ENCODE results near the gene MRPS5.
A peak's percentile ranks its signal among the peaks of the same experiment; 100 is the strongest.
"Not testable (repeated sequence)": the region's sequence is repeated elsewhere in the genome, so short reads cannot be mapped to it uniquely, and the experiment has no call there.

MRPS5 gene

DNA sequence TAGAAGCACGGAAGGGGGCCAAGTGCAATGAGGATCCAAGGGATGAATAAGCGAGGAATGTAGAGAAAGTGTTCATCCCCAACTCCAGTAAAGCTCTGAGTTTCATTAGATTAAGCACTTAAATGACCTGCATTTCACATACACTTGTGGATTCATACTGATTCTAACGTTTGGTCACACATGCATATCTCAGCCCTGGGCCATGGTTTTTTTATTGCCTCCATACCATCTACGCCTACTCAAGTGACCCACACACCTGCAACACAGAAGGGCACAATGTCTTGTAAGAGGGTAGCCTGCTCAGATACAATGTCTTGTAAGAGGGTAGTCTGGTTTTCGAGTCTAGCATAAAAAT, 566 bp upstream of the MRPS5 start:
- H3K4me1 ChIP-seq (ENCODE audit: control insufficient read depth, insufficient read depth, low read length): peaks cover 14% of the 10 kb centered on the region
- no peaks in the 10 kb centered on the region for H3K36me3 ChIP-seq (ENCODE audit: control insufficient read depth, insufficient read depth, low read length)
- no peaks in the 10 kb centered on the region for H3K9me3 ChIP-seq (ENCODE audit: control insufficient read depth, insufficient read depth, low read length)
- peak overlapping the region; percentile 94 for H3K4me3 ChIP-seq (ENCODE audit: low read depth, low read length)
- H3K9ac ChIP-seq (ENCODE audit: low read depth, low read length): peak overlapping the region; percentile 70
- H3K27me3 ChIP-seq (ENCODE audit: control insufficient read depth, insufficient read depth, low read length): no peaks in the 10 kb centered on the region

DNA sequence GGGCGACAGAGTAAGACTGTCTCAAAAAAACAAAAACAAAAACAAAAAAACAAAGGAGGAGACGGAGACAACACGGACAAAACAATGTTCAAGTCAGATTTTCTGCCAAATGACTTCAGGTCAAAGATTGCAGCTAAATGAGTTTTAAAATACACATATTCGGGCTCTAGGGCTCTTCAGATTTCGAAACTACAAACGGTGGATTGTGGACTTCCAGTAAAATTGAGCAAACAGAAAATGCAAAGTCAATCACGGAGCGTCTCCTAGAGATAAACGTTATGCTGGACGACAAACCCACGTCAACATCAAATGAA, 558 bp downstream of the MRPS5 start:
- H3K4me3 ChIP-seq (ENCODE audit: low read depth, low read length): peak overlapping the region; percentile 94
- no peaks in the 10 kb centered on the region for H3K36me3 ChIP-seq (ENCODE audit: control insufficient read depth, insufficient read depth, low read length)

DNA sequence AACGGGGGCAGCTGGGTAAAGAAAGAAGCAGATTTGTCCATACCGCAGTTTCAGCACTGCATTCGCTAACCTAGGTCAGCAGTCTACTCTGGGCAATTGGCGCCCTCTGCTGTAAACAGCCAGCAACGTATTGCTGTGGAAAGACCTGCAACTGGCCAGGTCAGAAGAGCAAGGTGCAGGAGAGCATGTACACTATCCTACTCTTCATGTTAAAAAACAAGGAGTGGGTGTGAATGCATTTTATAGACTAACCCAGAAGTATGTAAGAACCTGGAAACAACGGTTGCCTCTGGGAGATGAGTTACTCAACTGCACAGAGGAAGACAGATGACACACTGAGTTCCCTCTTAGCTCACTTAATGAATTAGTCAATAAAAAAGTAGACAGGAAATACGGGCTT, 6.2 kb downstream of the MRPS5 start:
- Histone ChIP-seq H3K27me3 (ENCODE audit: control insufficient read depth, insufficient read depth, low read length) (no peaks in the 10 kb centered on the region), H3K4me1 (ENCODE audit: control insufficient read depth, insufficient read depth, low read length) (peaks cover 9% of the 10 kb centered on the region), H3K4me3 (ENCODE audit: low read depth, low read length) (no peak overlapping the region), H3K9ac (ENCODE audit: low read depth, low read length) (no peak overlapping the region), H3K36me3 (ENCODE audit: control insufficient read depth, insufficient read depth, low read length) (peaks cover 5% of the 10 kb centered on the region), H3K9me3 (ENCODE audit: control insufficient read depth, insufficient read depth, low read length) (no peaks in the 10 kb centered on the region)

More for the DNA sequence above, 558 bp downstream of the MRPS5 start:
- H3K27me3 ChIP-seq (ENCODE audit: control insufficient read depth, insufficient read depth, low read length): no peaks in the 10 kb centered on the region
- peak overlapping the region; percentile 51 for H3K9ac ChIP-seq (ENCODE audit: low read depth, low read length)
- peaks cover 14% of the 10 kb centered on the region for H3K4me1 ChIP-seq (ENCODE audit: control insufficient read depth, insufficient read depth, low read length)
- no peaks in the 10 kb centered on the region for H3K9me3 ChIP-seq (ENCODE audit: control insufficient read depth, insufficient read depth, low read length)

DNA sequence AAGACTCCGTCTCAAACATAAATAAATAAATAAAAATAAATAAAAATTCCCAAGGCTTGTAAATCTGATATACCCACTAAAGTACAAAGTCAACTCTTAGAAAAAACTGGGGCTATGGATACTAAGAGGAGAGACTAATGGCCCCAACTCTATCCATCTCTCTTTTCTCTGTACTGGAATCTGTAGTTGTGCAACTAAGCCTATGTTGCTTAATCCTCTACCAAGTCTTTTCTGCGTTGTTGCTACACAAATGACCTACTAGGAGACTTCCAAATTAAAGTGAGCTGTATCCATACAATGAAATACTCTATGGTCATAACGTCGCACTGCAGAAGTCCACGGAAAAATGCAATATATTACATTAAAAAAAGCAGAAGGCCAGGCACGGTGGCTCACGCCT, 8.1 kb downstream of the MRPS5 start:
- peaks cover 15% of the 10 kb centered on the region for H3K36me3 ChIP-seq (ENCODE audit: control insufficient read depth, insufficient read depth, low read length)
- H3K9me3 ChIP-seq (ENCODE audit: control insufficient read depth, insufficient read depth, low read length): no peaks in the 10 kb centered on the region
- no peaks in the 10 kb centered on the region for H3K27me3 ChIP-seq (ENCODE audit: control insufficient read depth, insufficient read depth, low read length)
- peaks cover 6% of the 10 kb centered on the region for H3K4me1 ChIP-seq (ENCODE audit: control insufficient read depth, insufficient read depth, low read length)
- H3K4me3 ChIP-seq (ENCODE audit: low read depth, low read length): no peak overlapping the region
- H3K9ac ChIP-seq (ENCODE audit: low read depth, low read length): no peak overlapping the region

DNA sequence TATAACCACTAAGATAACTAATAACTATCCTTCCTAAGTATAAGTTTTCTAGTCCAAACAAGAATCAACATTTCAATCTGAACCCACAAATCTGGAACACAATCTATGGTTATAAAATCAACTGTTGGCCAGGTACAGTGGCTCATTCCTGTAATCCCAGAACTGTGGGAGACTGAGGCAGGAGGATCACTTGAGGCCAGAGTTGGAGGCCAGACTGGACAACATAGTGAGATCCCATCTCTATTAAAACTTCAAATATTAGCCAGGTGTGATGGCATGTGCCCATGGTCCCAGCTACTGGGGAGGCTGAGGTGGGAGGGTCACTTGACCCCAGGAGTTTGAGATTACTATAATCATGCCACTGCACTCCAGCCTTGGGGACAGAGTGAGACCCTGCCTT, 11.2 kb downstream of the MRPS5 start:
- no peaks in the 10 kb centered on the region for H3K4me1 ChIP-seq (ENCODE audit: control insufficient read depth, insufficient read depth, low read length)
- H3K4me3 ChIP-seq (ENCODE audit: low read depth, low read length): no peak overlapping the region
- peaks cover 44% of the 10 kb centered on the region for H3K36me3 ChIP-seq (ENCODE audit: control insufficient read depth, insufficient read depth, low read length)
- H3K9ac ChIP-seq (ENCODE audit: low read depth, low read length): no peak overlapping the region
- H3K27me3 ChIP-seq (ENCODE audit: control insufficient read depth, insufficient read depth, low read length): no peaks in the 10 kb centered on the region
- no peaks in the 10 kb centered on the region for H3K9me3 ChIP-seq (ENCODE audit: control insufficient read depth, insufficient read depth, low read length)

DNA sequence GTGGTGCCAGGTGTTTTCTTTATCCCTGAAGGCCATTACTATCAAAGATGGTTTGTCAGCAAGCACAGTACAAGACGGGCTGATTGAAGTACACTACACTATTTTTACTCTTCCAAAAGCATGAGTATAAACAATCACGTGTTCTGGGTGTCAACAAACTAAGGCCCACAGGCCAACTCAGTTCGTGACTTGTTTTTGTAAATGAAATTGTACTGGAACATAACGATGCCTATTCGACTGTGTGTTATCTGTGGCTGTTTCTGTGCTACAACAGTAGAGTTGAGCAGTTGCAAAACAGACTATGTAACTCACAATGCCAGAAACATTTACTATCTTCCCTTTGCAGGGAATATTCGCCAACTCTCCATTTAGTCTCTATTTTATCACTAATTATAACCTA, 12.3 kb downstream of the MRPS5 start:
- H3K9ac ChIP-seq (ENCODE audit: low read depth, low read length): no peak overlapping the region
- no peak overlapping the region for H3K4me3 ChIP-seq (ENCODE audit: low read depth, low read length)
- H3K27me3 ChIP-seq (ENCODE audit: control insufficient read depth, insufficient read depth, low read length): no peaks in the 10 kb centered on the region
- no peaks in the 10 kb centered on the region for H3K9me3 ChIP-seq (ENCODE audit: control insufficient read depth, insufficient read depth, low read length)
- no peaks in the 10 kb centered on the region for H3K4me1 ChIP-seq (ENCODE audit: control insufficient read depth, insufficient read depth, low read length)
- H3K36me3 ChIP-seq (ENCODE audit: control insufficient read depth, insufficient read depth, low read length): peaks cover 49% of the 10 kb centered on the region

DNA sequence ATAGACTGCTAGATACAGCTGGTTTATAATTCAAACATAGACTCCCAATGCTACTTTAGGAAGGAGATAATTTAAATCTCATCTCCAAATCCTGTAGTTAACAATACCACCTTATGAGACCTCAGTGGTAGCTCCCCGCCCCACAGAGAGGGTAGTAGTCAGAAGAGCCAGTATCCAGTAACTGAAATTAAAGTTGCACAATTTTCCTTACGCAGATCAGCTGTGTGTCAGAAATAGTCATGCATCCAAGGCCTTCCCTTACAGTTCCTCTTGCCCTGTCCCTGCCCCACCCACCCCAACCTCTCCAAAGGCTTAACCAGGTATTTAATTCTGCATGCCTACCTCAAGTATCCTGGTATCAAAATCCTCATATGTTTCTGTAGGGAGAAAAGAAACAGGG, 15.5 kb downstream of the MRPS5 start:
- Histone ChIP-seq H3K9ac (ENCODE audit: low read depth, low read length) (no peak overlapping the region), H3K36me3 (ENCODE audit: control insufficient read depth, insufficient read depth, low read length) (peaks cover 50% of the 10 kb centered on the region), H3K9me3 (ENCODE audit: control insufficient read depth, insufficient read depth, low read length) (no peaks in the 10 kb centered on the region), H3K4me1 (ENCODE audit: control insufficient read depth, insufficient read depth, low read length) (no peaks in the 10 kb centered on the region), H3K4me3 (ENCODE audit: low read depth, low read length) (no peak overlapping the region), H3K27me3 (ENCODE audit: control insufficient read depth, insufficient read depth, low read length) (no peaks in the 10 kb centered on the region)

DNA sequence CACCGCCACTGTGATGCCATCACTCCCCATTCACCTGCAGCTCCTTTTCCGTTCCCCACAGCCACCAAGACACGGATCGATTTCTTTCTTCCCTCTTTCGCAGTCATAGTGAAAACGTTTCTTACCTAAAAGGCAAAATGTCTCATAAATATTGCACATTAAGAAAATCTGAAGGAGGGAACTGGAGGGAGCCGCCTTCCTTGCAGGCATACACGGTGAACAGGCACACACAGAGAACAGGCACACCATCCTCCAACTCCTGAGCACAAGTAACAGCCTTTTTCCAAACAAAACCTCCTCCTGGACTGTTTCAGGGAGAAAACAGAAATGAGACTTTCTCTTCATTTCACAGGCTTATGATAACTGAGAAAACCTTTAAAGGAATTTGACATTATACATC, 17.0 kb downstream of the MRPS5 start:
- H3K9me3 ChIP-seq (ENCODE audit: control insufficient read depth, insufficient read depth, low read length): no peaks in the 10 kb centered on the region
- H3K4me3 ChIP-seq (ENCODE audit: low read depth, low read length): no peak overlapping the region
- H3K9ac ChIP-seq (ENCODE audit: low read depth, low read length): no peak overlapping the region
- H3K36me3 ChIP-seq (ENCODE audit: control insufficient read depth, insufficient read depth, low read length): peaks cover 50% of the 10 kb centered on the region
- H3K4me1 ChIP-seq (ENCODE audit: control insufficient read depth, insufficient read depth, low read length): no peaks in the 10 kb centered on the region
- no peaks in the 10 kb centered on the region for H3K27me3 ChIP-seq (ENCODE audit: control insufficient read depth, insufficient read depth, low read length)

DNA sequence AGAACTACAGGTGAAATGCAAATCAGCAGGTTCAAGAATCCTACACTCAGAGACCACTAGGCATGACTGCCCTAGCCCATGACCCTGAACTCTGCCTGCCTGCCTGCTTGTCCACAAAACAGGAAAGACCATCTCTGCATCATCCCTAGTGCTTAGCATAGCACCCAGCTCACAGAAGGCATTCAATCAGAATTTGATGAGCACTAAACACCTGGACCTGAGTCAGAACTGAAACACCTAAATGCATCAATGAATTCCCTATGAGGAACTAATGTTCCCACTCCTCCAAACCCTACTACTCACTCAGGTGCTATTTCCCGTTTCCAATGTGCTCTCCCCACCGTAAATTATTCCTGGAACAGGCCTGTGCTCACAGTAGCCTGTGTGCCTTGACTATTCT, 21.7 kb downstream of the MRPS5 start:
- Histone ChIP-seq H3K36me3 (ENCODE audit: control insufficient read depth, insufficient read depth, low read length) (peaks cover 15% of the 10 kb centered on the region), H3K9ac (ENCODE audit: low read depth, low read length) (no peak overlapping the region), H3K4me1 (ENCODE audit: control insufficient read depth, insufficient read depth, low read length) (no peaks in the 10 kb centered on the region), H3K4me3 (ENCODE audit: low read depth, low read length) (no peak overlapping the region), H3K27me3 (ENCODE audit: control insufficient read depth, insufficient read depth, low read length) (no peaks in the 10 kb centered on the region), H3K9me3 (ENCODE audit: control insufficient read depth, insufficient read depth, low read length) (no peaks in the 10 kb centered on the region)

DNA sequence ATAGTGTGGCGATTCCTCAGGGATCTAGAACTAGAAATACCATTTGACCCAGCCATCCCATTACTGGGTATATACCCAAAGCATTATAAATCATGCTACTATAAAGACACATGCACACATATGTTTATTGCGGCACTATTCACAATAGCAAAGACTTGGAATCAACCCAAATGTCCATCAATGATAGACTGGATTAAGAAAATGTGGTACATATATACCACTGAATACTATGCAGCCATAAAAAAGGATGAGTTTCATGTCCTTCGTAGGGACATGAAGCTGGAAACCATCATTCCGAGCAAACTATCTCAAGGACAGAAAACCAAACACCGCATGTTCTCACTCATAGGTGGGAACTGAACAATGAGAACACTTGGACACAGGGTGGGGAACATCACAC, 23.3 kb downstream of the MRPS5 start:
- H3K9ac ChIP-seq (ENCODE audit: low read depth, low read length); H3K9me3 ChIP-seq (ENCODE audit: control insufficient read depth, insufficient read depth, low read length); H3K4me1 ChIP-seq (ENCODE audit: control insufficient read depth, insufficient read depth, low read length); H3K4me3 ChIP-seq (ENCODE audit: low read depth, low read length); H3K36me3 ChIP-seq (ENCODE audit: control insufficient read depth, insufficient read depth, low read length); H3K27me3 ChIP-seq (ENCODE audit: control insufficient read depth, insufficient read depth, low read length): not testable (repeated sequence)

DNA sequence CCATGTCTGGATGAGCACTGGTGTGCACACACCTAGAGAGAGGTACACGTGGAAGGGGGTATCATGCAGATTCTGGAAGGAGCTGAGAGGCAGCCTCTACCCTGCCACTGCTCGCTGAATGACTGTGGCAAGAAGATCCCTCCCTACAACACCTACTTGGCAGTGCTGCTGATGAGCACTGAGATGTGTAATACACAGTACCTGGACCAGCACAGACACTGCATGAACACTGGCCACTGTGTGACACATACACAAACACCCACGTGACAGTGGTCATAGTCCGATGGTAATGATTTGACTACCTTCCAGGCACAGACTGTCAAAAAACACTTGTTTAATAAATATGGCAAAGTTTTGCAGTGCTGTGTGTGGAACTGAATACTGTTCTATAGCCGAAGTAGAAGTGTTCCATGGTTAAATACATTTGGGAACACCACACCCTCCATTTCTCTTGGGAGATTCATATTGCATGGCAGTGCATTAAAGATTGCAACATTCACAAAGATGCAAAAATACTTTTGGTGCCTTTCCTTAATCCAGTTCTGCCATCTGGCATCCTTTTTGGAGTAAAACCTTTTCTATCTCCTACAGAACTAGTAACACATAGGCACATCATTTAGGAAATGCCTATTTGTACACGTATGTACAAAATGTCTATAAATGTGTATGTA, 29.6 kb downstream of the MRPS5 start:
- Histone ChIP-seq H3K36me3 (ENCODE audit: control insufficient read depth, insufficient read depth, low read length) (peaks cover 26% of the 10 kb centered on the region), H3K4me1 (ENCODE audit: control insufficient read depth, insufficient read depth, low read length) (peaks cover 2% of the 10 kb centered on the region), H3K9me3 (ENCODE audit: control insufficient read depth, insufficient read depth, low read length) (no peaks in the 10 kb centered on the region)

DNA sequence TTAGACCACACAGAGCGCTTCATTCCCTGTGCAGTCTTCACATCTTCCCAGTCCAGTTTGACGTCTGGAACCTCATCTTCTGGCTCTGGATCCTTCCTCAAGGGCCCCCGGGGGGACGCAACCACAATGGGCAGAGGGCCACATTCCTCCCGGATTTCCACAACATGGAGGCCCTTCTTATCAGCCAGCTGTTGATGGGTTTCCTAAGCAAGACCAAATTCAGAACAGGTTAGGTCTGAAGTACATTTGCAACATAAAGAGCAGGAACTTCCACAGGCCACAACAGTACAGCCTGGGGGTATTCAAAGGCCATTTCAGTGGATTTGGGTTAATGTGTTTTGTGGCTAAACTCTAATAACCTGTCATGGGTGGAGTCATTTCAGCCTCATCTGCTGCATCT, 34.2 kb downstream of the MRPS5 start:
- Histone ChIP-seq H3K9me3 (ENCODE audit: control insufficient read depth, insufficient read depth, low read length) (no peaks in the 10 kb centered on the region), H3K36me3 (ENCODE audit: control insufficient read depth, insufficient read depth, low read length) (peaks cover 30% of the 10 kb centered on the region), H3K27me3 (ENCODE audit: control insufficient read depth, insufficient read depth, low read length) (no peaks in the 10 kb centered on the region), H3K4me3 (ENCODE audit: low read depth, low read length) (no peak overlapping the region), H3K4me1 (ENCODE audit: control insufficient read depth, insufficient read depth, low read length) (peaks cover 2% of the 10 kb centered on the region), H3K9ac (ENCODE audit: low read depth, low read length) (no peak overlapping the region)

More for the DNA sequence above, 29.6 kb downstream of the MRPS5 start:
- no peaks in the 10 kb centered on the region for H3K27me3 ChIP-seq (ENCODE audit: control insufficient read depth, insufficient read depth, low read length)
- H3K4me3 ChIP-seq (ENCODE audit: low read depth, low read length): no peak overlapping the region
- H3K9ac ChIP-seq (ENCODE audit: low read depth, low read length): no peak overlapping the region
